SK-N-MC (cell line): Measurements from ENCODE around the gene TMEM135.
A peak's percentile ranks its signal among the peaks of the same experiment; 100 is the strongest.

ENCODE experiments used
- DNase-seq: peaks from one replicate; pipeline ENCODE4 v3.0.0-alpha.2; 2011; ENCODE audit warnings: low read depth, low spot score
- H3K27ac ChIP-seq: fragments of 200-600 bp; sonication (generic); 2 replicates; pipeline ENCODE4 v1.5.1; 2016; ENCODE audit warnings: mixed run types
- H3K36me3 ChIP-seq: fragments of 200-600 bp; sonication (generic); 2 replicates; pipeline ENCODE4 v1.6.1; 2017; ENCODE audit warnings: antibody characterized with exemption, low read length, mixed read lengths; ENCODE audit not compliant: insufficient read depth
- H3K4me3 ChIP-seq: fragments of 200-600 bp; sonication (generic); 2 replicates; pipeline ENCODE4 v1.5.1; 2016
- H3K9ac ChIP-seq: fragments of 200-600 bp; sonication (generic); 2 replicates; pipeline ENCODE4 v1.8.0; 2017; ENCODE audit warnings: mixed run types, mixed read lengths; ENCODE audit not compliant: insufficient read length
- H3K9me3 ChIP-seq: fragments of 200-600 bp; sonication (generic); 2 replicates; pipeline ENCODE4 v1.6.1; 2017; ENCODE audit warnings: low read depth, mild to moderate bottlenecking, antibody characterized with exemption, low read length, moderate library complexity, mixed read lengths
- EZH2 ChIP-seq: fragments of 200-600 bp; sonication (generic); IDR thresholded peaks from one replicate; pipeline ENCODE4 v1.6.1; 2017; ENCODE audit warnings: antibody characterized with exemption
- FOXP2 ChIP-seq: optimal IDR thresholded peaks from 2 replicates; pipeline ENCODE3; 2011; ENCODE audit warnings: mild to moderate bottlenecking, moderate library complexity; ENCODE audit not compliant: insufficient read depth; ENCODE audit errors: extremely low read length, control extremely low read depth
- POLR2AphosphoS5 ChIP-seq: IDR thresholded peaks from 2 replicates; pipeline ENCODE4 v1.6.1; 2012; ENCODE audit warnings: mild to moderate bottlenecking, low read depth, low read length, borderline replicate concordance

The TMEM135 gene

DNA sequence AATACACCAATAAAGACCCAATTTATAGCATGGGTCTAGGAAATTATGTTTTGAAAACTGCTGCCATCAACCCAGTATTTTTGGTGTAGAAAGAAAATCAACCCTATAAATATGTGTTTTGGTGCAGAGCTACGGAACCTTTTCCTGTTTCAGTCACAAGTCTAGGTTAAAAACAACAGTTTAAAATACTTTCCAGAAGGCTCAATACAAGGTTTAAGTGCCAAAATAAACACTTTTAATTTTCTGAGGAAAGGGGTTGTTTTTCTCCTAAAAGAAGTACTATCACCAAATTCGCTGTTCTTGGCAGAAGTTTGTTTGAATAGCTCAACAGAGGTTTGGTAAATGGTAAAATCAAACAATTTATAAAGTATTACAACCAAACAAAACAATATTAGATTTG is 201.3 kb downstream of the TMEM135 start:
- H3K9ac ChIP-seq, result no peak overlapping the region
- TF ChIP-seq EZH2 (no peak), FOXP2 (no peak), POLR2AphosphoS5 (no peak)
- DNase-seq, result no peak
- no peaks in the 10 kb centered on the region for H3K36me3 ChIP-seq
- no peaks in the 10 kb centered on the region for H3K9me3 ChIP-seq
- no peak overlapping the region; the same call in 1 of the 2 replicates for H3K4me3 ChIP-seq
- peak overlapping the region; percentile 39; the same call in 1 of the 2 replicates for H3K27ac ChIP-seq

- no peak overlapping the region for H3K4me3 ChIP-seq
- H3K9ac ChIP-seq, result no peak overlapping the region
- H3K27ac ChIP-seq, result no peak overlapping the region
- DNase-seq, result no peak
- TF ChIP-seq FOXP2, result no peak
- TF ChIP-seq EZH2, result no peak
- TF ChIP-seq POLR2AphosphoS5, result no peak
- no peaks in the 10 kb centered on the region for H3K9me3 ChIP-seq
- H3K36me3 ChIP-seq, result no peaks in the 10 kb centered on the region
Measured at GRCh38 chr11:87239531-87239930, 201.8 kb downstream of the TMEM135 start.

DNA sequence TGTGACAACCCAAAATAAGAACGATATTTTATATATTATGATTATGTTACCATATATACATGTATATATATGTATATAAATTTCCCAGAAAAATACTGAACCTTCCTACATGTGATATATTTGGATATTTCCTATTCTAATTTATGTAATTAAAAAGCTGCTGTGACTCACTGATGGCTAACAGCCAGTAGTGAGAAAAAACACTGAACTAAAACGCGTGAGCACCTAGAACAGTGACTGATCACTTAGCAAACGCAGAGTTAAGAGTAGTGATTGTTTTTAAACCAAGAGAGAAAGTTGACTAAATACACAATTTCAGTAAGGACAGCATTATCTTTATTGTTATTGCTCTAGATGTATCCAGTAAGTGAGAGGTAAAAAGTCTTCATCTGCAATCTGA is 213.8 kb downstream of the TMEM135 start:
- no peak overlapping the region for H3K9ac ChIP-seq
- H3K27ac ChIP-seq, result no peak overlapping the region
- no peaks in the 10 kb centered on the region for H3K36me3 ChIP-seq
- no peak for DNase-seq
- TF ChIP-seq FOXP2, result no peak
- H3K4me3 ChIP-seq, result no peak overlapping the region
- no peaks in the 10 kb centered on the region for H3K9me3 ChIP-seq

DNA sequence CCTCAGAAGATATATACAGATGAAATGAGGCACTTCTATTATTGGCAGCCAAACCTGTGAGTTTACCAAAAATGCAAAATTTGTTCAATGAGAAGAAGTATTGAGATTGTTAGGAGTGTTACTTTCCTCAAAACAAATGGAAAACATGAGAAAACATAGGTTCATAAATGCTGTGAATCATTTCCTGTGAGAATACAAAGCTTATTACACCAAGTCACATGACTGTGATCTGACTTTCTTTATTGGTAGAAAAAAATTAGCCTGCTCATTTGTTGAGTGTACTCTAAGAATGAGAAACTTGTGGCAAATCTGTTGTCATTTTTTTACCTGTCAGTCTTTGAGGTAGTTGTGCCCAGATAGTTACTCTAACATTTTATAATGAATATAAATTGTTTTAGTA is 215.1 kb downstream of the TMEM135 start:
- DNase-seq, result no peak
- H3K36me3 ChIP-seq, result no peaks in the 10 kb centered on the region
- no peak overlapping the region for H3K27ac ChIP-seq
- H3K4me3 ChIP-seq, result no peak overlapping the region
- no peak for TF ChIP-seq POLR2AphosphoS5
- no peak for TF ChIP-seq EZH2
- no peak for TF ChIP-seq FOXP2
- H3K9me3 ChIP-seq, result no peaks in the 10 kb centered on the region
- no peak overlapping the region for H3K9ac ChIP-seq

GRCh38 chr11:87254562-87254961 is 216.8 kb downstream of the TMEM135 start:
- DNase-seq, result no peak
- H3K4me3 ChIP-seq, result no peak overlapping the region
- no peaks in the 10 kb centered on the region for H3K36me3 ChIP-seq
- TF ChIP-seq EZH2 (no peak), POLR2AphosphoS5 (no peak), FOXP2 (no peak)
- H3K27ac ChIP-seq, result no peak overlapping the region
- H3K9me3 ChIP-seq, result no peaks in the 10 kb centered on the region
- H3K9ac ChIP-seq, result no peak overlapping the region

GRCh38 chr11:87255589-87255988 is 217.9 kb downstream of the TMEM135 start:
- TF ChIP-seq EZH2 (no peak), FOXP2 (no peak), POLR2AphosphoS5 (no peak)
- Histone ChIP-seq H3K27ac (no peak overlapping the region), H3K4me3 (no peak overlapping the region), H3K36me3 (no peaks in the 10 kb centered on the region), H3K9ac (no peak overlapping the region), H3K9me3 (no peaks in the 10 kb centered on the region)
- DNase-seq, result no peak

- no peak overlapping the region for H3K9ac ChIP-seq
- no peak for TF ChIP-seq POLR2AphosphoS5
- no peak for TF ChIP-seq EZH2
- TF ChIP-seq FOXP2, result no peak
- no peak overlapping the region for H3K27ac ChIP-seq
- no peaks in the 10 kb centered on the region for H3K36me3 ChIP-seq
- H3K9me3 ChIP-seq, result no peaks in the 10 kb centered on the region
- H3K4me3 ChIP-seq, result no peak overlapping the region
- DNase-seq, result no peak
Measured at GRCh38 chr11:87256694-87257340, 219.1 kb downstream of the TMEM135 start.

DNA sequence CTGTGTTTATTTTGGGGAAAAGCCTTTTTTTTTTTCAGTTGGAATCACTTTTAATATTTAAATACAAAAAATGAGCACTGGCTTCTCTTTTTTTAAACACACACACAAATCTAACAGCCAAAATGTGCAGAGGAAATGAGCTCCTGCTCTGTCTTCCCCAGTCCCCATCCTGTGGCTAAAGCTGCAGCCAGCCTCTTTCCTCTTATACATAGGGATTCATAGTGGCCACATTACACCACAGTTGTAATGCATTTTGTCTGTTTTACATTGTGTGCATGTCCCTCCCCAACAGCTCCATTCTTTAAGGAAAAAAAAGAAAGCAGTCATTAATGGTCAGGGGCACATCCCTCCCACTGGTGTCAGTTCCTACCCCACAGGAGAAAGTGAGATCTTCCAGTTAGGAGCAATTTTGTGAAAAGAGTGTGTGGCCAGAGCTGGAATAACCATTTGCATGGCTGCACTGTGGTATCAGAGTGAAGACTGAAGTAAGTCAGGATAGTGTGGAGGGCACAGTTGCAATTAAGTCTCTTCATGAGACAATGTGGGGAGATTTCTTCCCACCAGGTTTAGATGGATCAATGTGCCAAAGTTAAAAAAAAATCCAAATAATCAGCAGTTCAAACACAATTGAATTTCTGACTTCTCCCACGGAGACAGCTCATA is 220.6 kb downstream of the TMEM135 start:
- Histone ChIP-seq H3K9me3 (no peaks in the 10 kb centered on the region), H3K36me3 (no peaks in the 10 kb centered on the region), H3K27ac (no peak overlapping the region), H3K4me3 (no peak overlapping the region), H3K9ac (no peak overlapping the region)
- no peak for DNase-seq
- no peak for TF ChIP-seq POLR2AphosphoS5
- TF ChIP-seq EZH2, result no peak
- TF ChIP-seq FOXP2, result no peak
